HEK293 (cell line): ENCODE results near the gene OPCML.

Experiments
- CTCF ChIA-PET: fragments of 350-600 bp; formaldehyde crosslinking; extraction: SDS; loops from one replicate; lab custom pipeline; 2021; ENCODE audit warnings: antibody characterized with exemption; lab: Yijun Ruan, JAX
- POLR2A ChIA-PET: fragments of 300-600 bp; formaldehyde crosslinking; extraction: SDS; loops from one replicate; lab custom pipeline; 2020; ENCODE audit warnings: antibody characterized with exemption, inconsistent platforms; lab: Yijun Ruan, JAX
- H3K27ac ChIP-seq: fragments of 200-500 bp; sonication (Bioruptor generic); 2 replicates; pipeline ENCODE4 v1.5.1; 2014; ENCODE audit warnings: low read depth, low read length, control low read depth, inconsistent platforms; ENCODE audit errors: extremely low read depth
- H3K36me3 ChIP-seq, 2 experiments: fragments of 200-500 bp in 1 of 2; sonication (Bioruptor generic) in 1 of 2; 1 replicate in 1 of 2; 2 replicates in 1 of 2; pipeline ENCODE4 v1.5.1; 2014 to 2017; ENCODE audit warnings: inconsistent platforms in 2 of 2, low read length in 2 of 2; ENCODE audit not compliant: control insufficient read depth in 2 of 2, insufficient read depth in 1 of 2
- H3K4me1 ChIP-seq: fragments of 200-500 bp; sonication (Bioruptor generic); 2 replicates; pipeline ENCODE4 v1.5.1; 2014; ENCODE audit warnings: mild to moderate bottlenecking, low read length, inconsistent platforms; ENCODE audit not compliant: control insufficient read depth, insufficient read depth
- H3K4me3 ChIP-seq: 2 replicates; pipeline ENCODE4 v1.5.1; 2011; ENCODE audit warnings: low read depth, mild to moderate bottlenecking, control low read depth, low read length, moderate library complexity
- H3K9me3 ChIP-seq: fragments of 200-500 bp; sonication (Bioruptor generic); 2 replicates; pipeline ENCODE4 v1.5.1; 2014; ENCODE audit warnings: low read depth, low read length, inconsistent platforms; ENCODE audit not compliant: control insufficient read depth, insufficient read depth
- HOXC10 ChIP-seq: sonication (generic); formaldehyde crosslinking; IDR thresholded peaks from 2 replicates; pipeline ENCODE4 v1.8.1; 2023; ENCODE audit warnings: mild to moderate bottlenecking, missing genetic modification reagents
- SP3 ChIP-seq: fragments of 450-650 bp; formaldehyde crosslinking; IDR thresholded peaks from 2 replicates; pipeline ENCODE4 v1.5.1; 2016; ENCODE audit warnings: missing biosample characterization, missing genetic modification characterization
- ZNF184 ChIP-seq: fragments of 450-650 bp; IDR thresholded peaks from 2 replicates; pipeline ENCODE4 v1.5.1; 2018; ENCODE audit warnings: missing biosample characterization, mild to moderate bottlenecking, missing genetic modification characterization
- ZNF311 ChIP-seq: fragments of 450-650 bp; formaldehyde crosslinking; IDR thresholded peaks from 2 replicates; pipeline ENCODE4 v1.5.1; 2017; ENCODE audit warnings: missing biosample characterization, missing genetic modification characterization, borderline replicate concordance
- ZNF549 ChIP-seq: fragments of 450-650 bp; IDR thresholded peaks from 2 replicates; pipeline ENCODE4 v1.5.1; 2018; ENCODE audit warnings: missing biosample characterization, missing genetic modification characterization, mild to moderate bottlenecking, inconsistent platforms, moderate library complexity
- ZNF561 ChIP-seq: fragments of 450-650 bp; IDR thresholded peaks from 2 replicates; pipeline ENCODE4 v1.5.1; 2018; ENCODE audit warnings: missing biosample characterization, missing genetic modification characterization, borderline replicate concordance
- ZNF670 ChIP-seq: fragments of 450-650 bp; formaldehyde crosslinking; IDR thresholded peaks from 2 replicates; pipeline ENCODE4 v1.5.1; 2016; ENCODE audit warnings: missing biosample characterization, missing genetic modification characterization, low read depth
- ZNF701 ChIP-seq: fragments of 450-650 bp; formaldehyde crosslinking; IDR thresholded peaks from 2 replicates; pipeline ENCODE4 v1.5.1; 2016; ENCODE audit warnings: missing biosample characterization, missing genetic modification characterization
- TF ChIP-seq, protein P1 (sequence below): fragments of 450-650 bp; formaldehyde crosslinking; IDR thresholded peaks from 2 replicates; pipeline ENCODE4 v1.5.1; 2016; ENCODE audit warnings: missing biosample characterization, missing genetic modification characterization
- TF ChIP-seq, protein P2 (sequence below): fragments of 450-650 bp; formaldehyde crosslinking; IDR thresholded peaks from 2 replicates; pipeline ENCODE4 v1.5.1; 2017; ENCODE audit warnings: missing biosample characterization, missing genetic modification characterization
- TF ChIP-seq, protein P3 (sequence below): fragments of 450-650 bp; formaldehyde crosslinking; IDR thresholded peaks from 2 replicates; pipeline ENCODE4 v1.5.1; 2016; ENCODE audit warnings: missing biosample characterization, missing genetic modification characterization
- TF ChIP-seq, protein P4 (sequence below): fragments of 450-650 bp; formaldehyde crosslinking; IDR thresholded peaks from 2 replicates; pipeline ENCODE4 v1.5.1; 2016; ENCODE audit warnings: missing biosample characterization, missing genetic modification characterization
- TF ChIP-seq, protein P5 (sequence below): fragments of 450-650 bp; formaldehyde crosslinking; IDR thresholded peaks from 2 replicates; pipeline ENCODE4 v1.5.1; 2016; ENCODE audit warnings: missing biosample characterization, missing genetic modification characterization, borderline replicate concordance

Gene OPCML

DNA sequence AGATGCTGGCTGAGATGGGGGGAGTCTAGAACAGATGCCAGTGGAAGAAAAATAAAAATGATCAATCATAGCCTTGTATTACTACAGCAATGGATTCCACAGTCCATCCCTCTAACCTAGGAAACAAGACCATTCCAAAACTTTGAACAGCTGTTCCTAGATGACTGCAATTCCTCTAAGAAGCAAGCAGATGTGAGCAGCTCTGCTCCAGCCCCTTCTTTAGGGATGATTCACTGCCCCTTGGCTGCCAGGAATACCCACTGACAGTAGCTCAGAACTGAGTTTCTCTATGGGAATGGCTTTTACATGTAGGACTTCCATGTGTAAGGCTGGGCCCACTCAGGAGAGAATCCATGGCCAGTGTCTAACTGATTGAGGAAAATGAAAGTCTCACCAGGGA, 943.9 kb downstream of the OPCML start:
- TF ChIP-seq ZNF184 (tag by site-specific recombination) = no peak
- TF ChIP-seq, protein P1, sequence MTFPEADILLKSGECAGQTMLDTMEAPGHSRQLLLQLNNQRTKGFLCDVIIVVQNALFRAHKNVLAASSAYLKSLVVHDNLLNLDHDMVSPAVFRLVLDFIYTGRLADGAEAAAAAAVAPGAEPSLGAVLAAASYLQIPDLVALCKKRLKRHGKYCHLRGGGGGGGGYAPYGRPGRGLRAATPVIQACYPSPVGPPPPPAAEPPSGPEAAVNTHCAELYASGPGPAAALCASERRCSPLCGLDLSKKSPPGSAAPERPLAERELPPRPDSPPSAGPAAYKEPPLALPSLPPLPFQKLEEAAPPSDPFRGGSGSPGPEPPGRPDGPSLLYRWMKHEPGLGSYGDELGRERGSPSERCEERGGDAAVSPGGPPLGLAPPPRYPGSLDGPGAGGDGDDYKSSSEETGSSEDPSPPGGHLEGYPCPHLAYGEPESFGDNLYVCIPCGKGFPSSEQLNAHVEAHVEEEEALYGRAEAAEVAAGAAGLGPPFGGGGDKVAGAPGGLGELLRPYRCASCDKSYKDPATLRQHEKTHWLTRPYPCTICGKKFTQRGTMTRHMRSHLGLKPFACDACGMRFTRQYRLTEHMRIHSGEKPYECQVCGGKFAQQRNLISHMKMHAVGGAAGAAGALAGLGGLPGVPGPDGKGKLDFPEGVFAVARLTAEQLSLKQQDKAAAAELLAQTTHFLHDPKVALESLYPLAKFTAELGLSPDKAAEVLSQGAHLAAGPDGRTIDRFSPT (tag by site-specific recombination) = no peak
- no peak for TF ChIP-seq ZNF561
- TF ChIP-seq, protein P2, sequence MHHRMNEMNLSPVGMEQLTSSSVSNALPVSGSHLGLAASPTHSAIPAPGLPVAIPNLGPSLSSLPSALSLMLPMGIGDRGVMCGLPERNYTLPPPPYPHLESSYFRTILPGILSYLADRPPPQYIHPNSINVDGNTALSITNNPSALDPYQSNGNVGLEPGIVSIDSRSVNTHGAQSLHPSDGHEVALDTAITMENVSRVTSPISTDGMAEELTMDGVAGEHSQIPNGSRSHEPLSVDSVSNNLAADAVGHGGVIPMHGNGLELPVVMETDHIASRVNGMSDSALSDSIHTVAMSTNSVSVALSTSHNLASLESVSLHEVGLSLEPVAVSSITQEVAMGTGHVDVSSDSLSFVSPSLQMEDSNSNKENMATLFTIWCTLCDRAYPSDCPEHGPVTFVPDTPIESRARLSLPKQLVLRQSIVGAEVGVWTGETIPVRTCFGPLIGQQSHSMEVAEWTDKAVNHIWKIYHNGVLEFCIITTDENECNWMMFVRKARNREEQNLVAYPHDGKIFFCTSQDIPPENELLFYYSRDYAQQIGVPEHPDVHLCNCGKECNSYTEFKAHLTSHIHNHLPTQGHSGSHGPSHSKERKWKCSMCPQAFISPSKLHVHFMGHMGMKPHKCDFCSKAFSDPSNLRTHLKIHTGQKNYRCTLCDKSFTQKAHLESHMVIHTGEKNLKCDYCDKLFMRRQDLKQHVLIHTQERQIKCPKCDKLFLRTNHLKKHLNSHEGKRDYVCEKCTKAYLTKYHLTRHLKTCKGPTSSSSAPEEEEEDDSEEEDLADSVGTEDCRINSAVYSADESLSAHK = no peak
- TF ChIP-seq HOXC10 (CRISPR knock-in tag) = no peak
- TF ChIP-seq, protein P3, sequence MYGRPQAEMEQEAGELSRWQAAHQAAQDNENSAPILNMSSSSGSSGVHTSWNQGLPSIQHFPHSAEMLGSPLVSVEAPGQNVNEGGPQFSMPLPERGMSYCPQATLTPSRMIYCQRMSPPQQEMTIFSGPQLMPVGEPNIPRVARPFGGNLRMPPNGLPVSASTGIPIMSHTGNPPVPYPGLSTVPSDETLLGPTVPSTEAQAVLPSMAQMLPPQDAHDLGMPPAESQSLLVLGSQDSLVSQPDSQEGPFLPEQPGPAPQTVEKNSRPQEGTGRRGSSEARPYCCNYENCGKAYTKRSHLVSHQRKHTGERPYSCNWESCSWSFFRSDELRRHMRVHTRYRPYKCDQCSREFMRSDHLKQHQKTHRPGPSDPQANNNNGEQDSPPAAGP (tag by site-specific recombination) = no peak
- TF ChIP-seq ZNF549 (tag by site-specific recombination) = no peak
- TF ChIP-seq SP3 (tag by site-specific recombination) = no peak
- TF ChIP-seq, protein P4, sequence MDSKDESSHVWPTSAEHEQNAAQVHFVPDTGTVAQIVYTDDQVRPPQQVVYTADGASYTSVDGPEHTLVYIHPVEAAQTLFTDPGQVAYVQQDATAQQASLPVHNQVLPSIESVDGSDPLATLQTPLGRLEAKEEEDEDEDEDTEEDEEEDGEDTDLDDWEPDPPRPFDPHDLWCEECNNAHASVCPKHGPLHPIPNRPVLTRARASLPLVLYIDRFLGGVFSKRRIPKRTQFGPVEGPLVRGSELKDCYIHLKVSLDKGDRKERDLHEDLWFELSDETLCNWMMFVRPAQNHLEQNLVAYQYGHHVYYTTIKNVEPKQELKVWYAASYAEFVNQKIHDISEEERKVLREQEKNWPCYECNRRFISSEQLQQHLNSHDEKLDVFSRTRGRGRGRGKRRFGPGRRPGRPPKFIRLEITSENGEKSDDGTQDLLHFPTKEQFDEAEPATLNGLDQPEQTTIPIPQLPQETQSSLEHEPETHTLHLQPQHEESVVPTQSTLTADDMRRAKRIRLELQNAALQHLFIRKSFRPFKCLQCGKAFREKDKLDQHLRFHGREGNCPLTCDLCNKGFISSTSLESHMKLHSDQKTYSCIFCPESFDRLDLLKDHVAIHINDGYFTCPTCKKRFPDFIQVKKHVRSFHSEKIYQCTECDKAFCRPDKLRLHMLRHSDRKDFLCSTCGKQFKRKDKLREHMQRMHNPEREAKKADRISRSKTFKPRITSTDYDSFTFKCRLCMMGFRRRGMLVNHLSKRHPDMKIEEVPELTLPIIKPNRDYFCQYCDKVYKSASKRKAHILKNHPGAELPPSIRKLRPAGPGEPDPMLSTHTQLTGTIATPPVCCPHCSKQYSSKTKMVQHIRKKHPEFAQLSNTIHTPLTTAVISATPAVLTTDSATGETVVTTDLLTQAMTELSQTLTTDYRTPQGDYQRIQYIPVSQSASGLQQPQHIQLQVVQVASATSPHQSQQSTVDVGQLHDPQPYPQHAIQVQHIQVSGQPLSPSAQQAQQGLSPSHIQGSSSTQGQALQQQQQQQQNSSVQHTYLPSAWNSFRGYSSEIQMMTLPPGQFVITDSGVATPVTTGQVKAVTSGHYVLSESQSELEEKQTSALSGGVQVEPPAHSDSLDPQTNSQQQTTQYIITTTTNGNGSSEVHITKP (tag by site-specific recombination) = no peak
- no peak for TF ChIP-seq ZNF670 (tag by site-specific recombination)
- TF ChIP-seq, protein P5, sequence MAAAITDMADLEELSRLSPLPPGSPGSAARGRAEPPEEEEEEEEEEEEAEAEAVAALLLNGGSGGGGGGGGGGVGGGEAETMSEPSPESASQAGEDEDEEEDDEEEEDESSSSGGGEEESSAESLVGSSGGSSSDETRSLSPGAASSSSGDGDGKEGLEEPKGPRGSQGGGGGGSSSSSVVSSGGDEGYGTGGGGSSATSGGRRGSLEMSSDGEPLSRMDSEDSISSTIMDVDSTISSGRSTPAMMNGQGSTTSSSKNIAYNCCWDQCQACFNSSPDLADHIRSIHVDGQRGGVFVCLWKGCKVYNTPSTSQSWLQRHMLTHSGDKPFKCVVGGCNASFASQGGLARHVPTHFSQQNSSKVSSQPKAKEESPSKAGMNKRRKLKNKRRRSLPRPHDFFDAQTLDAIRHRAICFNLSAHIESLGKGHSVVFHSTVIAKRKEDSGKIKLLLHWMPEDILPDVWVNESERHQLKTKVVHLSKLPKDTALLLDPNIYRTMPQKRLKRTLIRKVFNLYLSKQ = no peak
- ChIA-PET CTCF (interaction anchor here (0.5 to 0.6 kb wide), 2 partner anchors 138 to 803 kb away, joined by 3 read pairs; no protein-coding TSS in a partner anchor), POLR2A (no interaction called here)
- Histone ChIP-seq H3K36me3 (no peaks in the 10 kb centered on the region), H3K4me3 (no peak overlapping the region), H3K9me3 (no peaks in the 10 kb centered on the region), H3K4me1 (no peaks in the 10 kb centered on the region), H3K27ac (no peak overlapping the region)

DNA sequence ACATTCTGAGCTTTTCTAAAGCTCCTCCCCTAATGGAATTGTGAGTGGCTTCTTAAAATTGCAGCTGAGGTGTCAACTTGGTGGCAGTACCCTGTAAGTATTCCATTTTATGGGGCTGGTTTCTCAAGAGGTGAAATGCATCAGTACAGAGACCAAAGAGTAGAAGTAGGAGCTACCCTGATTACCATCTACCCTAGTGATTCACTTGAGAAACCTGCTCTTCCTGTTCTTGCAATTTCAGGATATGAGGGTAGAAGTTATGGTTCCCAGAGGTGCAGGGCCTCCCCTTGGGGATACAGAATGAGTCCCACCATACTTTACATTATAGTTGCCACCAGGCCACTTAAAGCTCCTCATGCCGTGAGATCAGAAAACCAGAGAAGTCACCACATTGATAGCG, 944.6 kb downstream of the OPCML start:
- ChIA-PET CTCF (no interaction called here), POLR2A (no interaction called here)
- Histone ChIP-seq H3K4me3 (no peak overlapping the region), H3K36me3 (no peaks in the 10 kb centered on the region), H3K27ac (no peak overlapping the region), H3K9me3 (no peaks in the 10 kb centered on the region), H3K4me1 (no peaks in the 10 kb centered on the region)
- TF ChIP-seq ZNF311 (tag by site-specific recombination) = no peak
- no peak for TF ChIP-seq ZNF701 (tag by site-specific recombination)
